GM21528 (cell line): ENCODE measurements around the gene HACL1.

ENCODE experiments used
- ATAC-seq: cut with Tn5 transposase; IDR thresholded peaks from one replicate; pipeline ENCODE4 v1.9.1; 2021; ENCODE audit warnings: mild to moderate bottlenecking, moderate library complexity; ENCODE audit not compliant: unreplicated experiment, low FRiP score

HACL1 gene

GRCh38 chr3:15585111-15585845 lies 16.1 kb downstream of the HACL1 start:
- no peak for ATAC-seq

- ATAC-seq: no peak
Measured at GRCh38 chr3:15581471-15582394, 19.6 kb downstream of the HACL1 start.

DNA sequence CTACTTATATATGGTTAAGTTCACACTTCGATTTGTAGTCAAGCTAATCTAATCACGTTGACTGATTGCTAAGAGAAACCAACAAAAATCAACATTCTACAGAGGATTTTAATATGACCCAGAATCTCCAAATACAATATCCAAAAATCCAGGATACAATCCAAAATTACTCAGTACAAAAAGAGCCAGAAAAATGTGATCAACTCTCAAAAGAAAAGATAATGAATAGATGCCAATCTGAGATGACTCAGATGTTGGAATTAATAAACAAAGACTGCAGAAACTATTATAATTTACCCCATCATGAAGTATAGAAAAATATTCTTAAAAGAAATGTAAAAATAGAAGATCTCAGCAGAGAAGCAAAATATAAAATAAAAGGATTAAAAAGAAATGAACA lies 22.3 kb downstream of the HACL1 start:
- ATAC-seq: no peak

GRCh38 chr3:15578289-15578867 lies 23.0 kb downstream of the HACL1 start:
- ATAC-seq: no peak

DNA sequence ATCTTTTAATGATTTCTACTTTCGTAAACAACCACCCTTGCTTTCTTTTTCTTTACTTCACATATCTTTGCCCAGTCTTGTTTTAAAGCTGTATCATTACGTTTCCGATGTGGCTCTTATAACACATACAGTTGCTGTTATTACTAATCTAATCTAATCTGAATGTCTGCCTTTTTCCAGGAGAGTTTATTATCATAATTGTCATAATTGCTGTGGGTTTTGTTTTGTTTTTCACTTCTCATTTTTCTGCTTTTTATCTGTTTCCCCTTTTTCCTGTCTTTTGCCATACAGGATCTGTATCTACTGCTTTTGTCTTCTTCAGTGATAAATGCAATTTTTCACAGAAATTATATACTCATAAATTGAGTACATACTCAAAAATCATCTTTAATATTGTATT lies 24.9 kb downstream of the HACL1 start:
- ATAC-seq: no peak

- no peak for ATAC-seq
Measured at GRCh38 chr3:15575446-15575845, 25.9 kb downstream of the HACL1 start.

- ATAC-seq: no peak
Measured at GRCh38 chr3:15572138-15572537, 29.2 kb downstream of the HACL1 start.

DNA sequence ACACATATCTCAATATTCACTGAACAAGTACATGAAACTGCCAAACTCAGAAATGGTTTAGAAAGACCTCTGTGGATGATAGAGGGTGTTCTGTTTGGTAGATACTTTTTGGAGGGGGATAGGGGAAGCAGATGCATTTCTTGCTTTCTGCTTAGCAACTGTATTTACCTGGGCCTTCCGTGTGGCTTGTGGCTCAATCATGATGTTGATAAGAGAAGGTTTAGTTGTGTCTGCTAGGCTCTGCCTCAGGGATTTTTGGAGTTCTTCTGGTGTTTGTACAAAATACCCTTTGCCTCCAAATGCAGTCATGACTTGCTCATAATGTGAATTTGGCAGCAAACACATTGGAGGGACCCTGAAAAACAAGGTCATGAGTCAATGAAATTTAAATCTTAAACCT lies 38.2 kb downstream of the HACL1 start:
- ATAC-seq: no peak

GRCh38 chr3:15562560-15562959 lies 38.8 kb downstream of the HACL1 start:
- no peak for ATAC-seq

DNA sequence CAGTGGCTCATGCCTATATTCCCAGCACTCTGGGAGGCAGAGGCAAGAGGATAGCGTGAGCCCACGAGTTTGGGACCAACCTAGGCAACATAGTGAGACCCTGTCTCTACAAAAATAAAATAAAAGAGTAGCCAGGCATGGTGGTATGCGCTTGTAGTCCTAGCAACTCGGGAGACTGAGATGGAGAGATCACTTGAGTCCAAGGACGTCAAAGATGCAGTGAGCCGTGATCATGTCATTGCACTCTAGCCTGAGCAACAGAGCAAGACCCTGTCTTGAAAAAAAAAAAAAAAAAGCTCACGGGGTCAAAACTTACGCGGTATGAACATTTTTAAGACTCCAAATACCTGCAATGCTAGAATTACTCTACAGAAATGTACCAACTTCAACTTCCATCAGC lies 42.8 kb downstream of the HACL1 start:
- no peak for ATAC-seq

DNA sequence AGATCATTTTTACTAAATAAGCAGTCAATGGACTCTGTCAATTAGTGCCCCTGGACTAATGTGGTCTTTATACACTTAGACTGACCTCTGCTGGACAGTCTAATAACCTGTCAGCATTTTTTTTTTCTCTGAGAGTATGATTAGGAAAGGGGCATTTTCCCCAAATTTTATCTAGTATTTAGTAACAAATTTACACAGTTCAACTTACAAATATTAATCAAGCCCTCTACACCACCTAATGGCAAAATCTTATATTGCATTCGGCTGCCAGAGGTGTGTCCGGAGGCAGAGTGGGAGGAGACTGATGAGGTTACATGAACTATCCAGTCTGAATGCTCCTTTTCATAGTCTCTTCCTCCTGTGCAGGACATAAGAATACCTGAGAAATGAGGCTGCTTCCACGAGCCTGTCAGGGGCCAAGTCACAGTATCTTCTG lies 43.8 kb downstream of the HACL1 start:
- ATAC-seq: no peak

DNA sequence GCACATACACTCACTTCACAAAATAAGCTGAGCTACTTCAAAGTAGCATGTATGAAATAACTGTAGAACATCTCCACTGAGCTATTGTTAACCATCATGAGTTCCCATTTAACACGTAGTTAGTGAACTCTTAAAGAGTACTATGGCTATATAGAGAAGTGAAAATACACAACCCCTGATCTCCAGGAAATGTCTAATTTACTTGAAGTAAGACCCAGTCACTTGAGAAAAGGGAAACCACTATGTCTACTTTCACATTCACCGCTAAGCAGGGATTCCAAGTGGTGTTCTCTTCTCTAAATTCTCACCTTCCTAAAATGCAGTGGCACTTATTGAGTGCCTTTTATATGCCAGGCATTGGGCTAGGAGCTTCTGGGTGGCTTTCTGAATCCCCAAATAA lies 44.9 kb downstream of the HACL1 start:
- peak; percentile 87 for ATAC-seq

GRCh38 chr3:15553749-15554148 lies 47.6 kb downstream of the HACL1 start:
- ATAC-seq: no peak

DNA sequence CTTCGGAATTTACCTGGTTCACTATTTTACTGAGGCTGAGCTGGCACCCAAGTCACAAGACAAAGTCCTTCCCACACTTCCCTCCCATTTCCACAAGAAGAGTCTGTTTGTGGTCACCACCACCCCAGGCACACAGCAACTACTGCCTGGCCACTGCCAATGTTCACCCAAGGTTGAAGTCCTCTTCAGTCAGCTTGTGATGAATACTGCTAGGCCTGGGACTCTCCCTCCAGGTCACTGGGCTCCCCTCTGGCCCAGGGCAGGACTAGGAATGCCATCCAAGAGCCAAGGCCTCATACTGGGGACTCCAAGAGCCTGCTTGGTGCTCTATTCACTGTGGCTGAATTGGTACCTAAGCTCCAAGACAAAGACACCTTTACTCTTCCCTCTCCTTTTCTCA lies 49.5 kb downstream of the HACL1 start:
- no peak for ATAC-seq

DNA sequence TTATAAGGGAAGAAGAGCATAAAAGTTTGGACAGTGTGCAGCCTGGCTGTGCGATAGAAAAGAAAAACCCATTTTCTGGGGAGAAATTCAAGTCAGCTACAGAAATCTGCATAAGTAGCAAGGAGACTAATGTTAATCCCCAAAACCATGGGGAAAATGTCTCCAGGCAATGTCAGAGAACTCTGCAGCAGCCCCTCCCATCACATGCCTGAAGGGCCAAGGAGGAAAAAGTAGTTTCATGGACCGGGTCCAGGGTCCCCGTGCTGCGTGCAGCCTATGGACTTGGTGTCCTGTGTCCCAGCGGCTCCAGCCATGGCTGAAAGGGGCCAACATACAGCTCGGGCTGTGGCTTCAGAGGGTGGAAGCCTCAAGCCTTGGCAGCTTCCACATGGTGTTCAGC lies 51.5 kb downstream of the HACL1 start:
- ATAC-seq: no peak

GRCh38 chr3:15542614-15543013 lies 58.8 kb downstream of the HACL1 start:
- ATAC-seq: no peak

DNA sequence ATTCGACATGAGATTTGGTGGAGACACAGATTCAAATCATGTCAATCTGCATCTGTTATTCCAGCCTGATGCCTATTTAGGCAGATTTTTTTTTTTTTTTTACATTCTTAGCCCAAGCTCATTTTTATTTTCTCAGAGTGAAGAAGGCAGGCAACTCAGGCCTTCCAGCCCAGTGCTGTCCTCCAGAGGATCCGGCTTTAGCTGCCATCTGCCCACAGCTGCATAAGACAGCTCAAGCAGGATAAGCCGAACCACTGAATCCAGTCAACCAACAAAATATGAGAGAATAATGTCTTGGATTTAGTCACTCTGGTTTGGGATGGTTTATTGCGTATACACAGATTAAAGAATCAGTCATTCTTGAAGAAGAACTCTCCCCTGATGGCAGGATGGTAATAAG lies 60.0 kb downstream of the HACL1 start:
- ATAC-seq: no peak

DNA sequence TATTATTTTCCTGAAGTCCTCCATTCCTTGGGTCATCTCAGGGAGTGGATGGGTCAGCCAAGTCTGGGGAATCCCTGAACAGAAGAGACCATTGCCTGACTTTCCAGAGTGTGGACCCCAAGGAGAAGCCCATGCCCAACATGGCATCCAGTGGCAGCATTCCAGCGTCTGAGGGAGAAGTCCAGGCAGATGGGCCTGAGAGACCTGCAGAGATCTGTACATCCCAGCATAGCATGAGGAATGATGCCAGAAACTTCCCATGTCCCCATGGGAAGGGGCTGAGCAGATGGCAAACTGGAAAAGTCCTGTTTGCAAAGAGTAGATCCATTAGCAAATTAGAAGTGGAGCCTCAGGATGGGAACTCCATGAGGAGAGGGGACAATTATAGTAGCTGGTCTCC lies 62.3 kb downstream of the HACL1 start:
- no peak for ATAC-seq

DNA sequence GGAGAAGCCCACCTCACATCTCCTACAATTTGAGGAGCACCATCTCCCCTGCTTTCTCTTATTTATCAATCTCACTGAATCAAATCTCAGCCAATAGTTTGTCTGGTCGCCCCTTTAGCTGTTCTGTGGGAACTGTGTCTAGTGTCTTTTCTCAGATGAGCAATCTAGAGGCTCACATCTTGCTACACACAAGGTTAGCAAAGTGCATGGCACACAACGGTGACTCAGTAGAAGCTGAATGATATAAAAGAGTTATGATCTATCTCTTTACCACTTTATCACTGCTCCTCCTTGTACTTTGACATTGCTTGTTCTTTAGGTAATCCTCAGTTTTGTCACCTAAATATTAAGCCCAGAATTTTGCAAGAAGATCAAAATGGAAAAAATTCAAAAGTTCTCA lies 63.0 kb downstream of the HACL1 start:
- no peak for ATAC-seq

DNA sequence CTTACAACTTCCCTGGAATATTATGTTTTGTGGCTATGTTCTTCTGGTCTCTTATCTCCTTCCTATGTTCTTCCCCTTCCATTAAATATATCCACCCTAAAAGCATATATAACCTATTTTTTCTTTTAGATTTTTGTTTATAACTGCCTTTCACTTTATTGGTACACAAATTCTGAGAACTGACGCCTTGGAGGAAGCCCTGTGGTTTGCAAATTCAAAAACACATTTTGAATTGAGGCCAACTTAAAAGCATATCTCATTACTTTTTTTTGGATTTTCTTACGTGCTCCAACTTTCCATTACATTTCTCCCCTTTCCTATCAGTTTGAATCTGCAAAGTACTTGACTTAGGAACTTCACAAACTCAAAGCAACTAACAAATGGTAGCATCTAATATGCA lies 64.5 kb downstream of the HACL1 start:
- ATAC-seq: no peak

GRCh38 chr3:15535732-15536131 lies 65.6 kb downstream of the HACL1 start:
- no peak for ATAC-seq
